Measurements from ENCODE around the gene SHISA4. TPM values are rescaled to one million over a fixed set of nuclear protein-coding genes. Genes with fewer than 3 reads are reported as not detected.

The SHISA4 gene
- total RNA-seq, 1 donor from 2014 or later: 10.1 TPM

GRCh38 chr1:201845331-201846083, 43.2 kb upstream of the SHISA4 start:
- H2AFZ ChIP-seq (ENCODE audit: low read depth, low read length): no peak overlapping the region
- H3K36me3 ChIP-seq (ENCODE audit: insufficient read depth, low read length): peaks cover 6% of the 10 kb centered on the region
- Mint-ChIP-seq H3K4me3 (ENCODE audit: unreplicated experiment) (no peak overlapping the region), H3K4me1 (ENCODE audit: low read depth, unreplicated experiment) (peaks cover 20% of the 10 kb centered on the region), H3K27me3 (ENCODE audit: low read depth, unreplicated experiment) (no peaks in the 10 kb centered on the region), H3K27ac (ENCODE audit: unreplicated experiment) (peak overlapping the region; percentile 27), H3K9me3 (ENCODE audit: unreplicated experiment) (no peaks in the 10 kb centered on the region), H3K36me3 (ENCODE audit: low read depth, unreplicated experiment) (no peaks in the 10 kb centered on the region)
- peak overlapping the region; percentile 8 for H3K4me2 ChIP-seq (ENCODE audit: low read length)
- no peaks in the 10 kb centered on the region for H3K27me3 ChIP-seq (ENCODE audit: insufficient read depth, low read length)
- no peak overlapping the region for H3K9ac ChIP-seq (ENCODE audit: low read length)
- H3K4me1 ChIP-seq (ENCODE audit: insufficient read depth, low read length): peaks cover 33% of the 10 kb centered on the region
- no peak overlapping the region for H3K4me3 ChIP-seq (ENCODE audit: insufficient read depth, low read depth, low read length)
- peaks cover 82% of the 10 kb centered on the region for H3K79me2 ChIP-seq (ENCODE audit: insufficient read depth, low read length)
- peak; percentile 62 for DNase-seq (ENCODE audit: low read depth)
- H3K9me3 ChIP-seq (ENCODE audit: insufficient read depth, low read depth, low read length): no peaks in the 10 kb centered on the region
- H4K20me1 ChIP-seq (ENCODE audit: insufficient read depth, low read length): peaks cover 33% of the 10 kb centered on the region
- FAIRE-seq: no peak
- TF ChIP-seq EZH2 (IDR thresholded peaks at IDR 0.05; ENCODE audit: insufficient read depth, low read length) (no peak), CTCF (IDR thresholded peaks at IDR 0.05; ENCODE audit: insufficient read depth, low read depth, low read length) (no peak)
- H3K27ac ChIP-seq (ENCODE audit: low read depth, low read length): peak overlapping the region; percentile 63

GRCh38 chr1:201847150-201847549, 41.5 kb upstream of the SHISA4 start:
- DNase-seq (ENCODE audit: low read depth): no peak
- Histone ChIP-seq H3K4me3 (ENCODE audit: insufficient read depth, low read depth, low read length) (no peak overlapping the region), H3K79me2 (ENCODE audit: insufficient read depth, low read length) (peaks cover 74% of the 10 kb centered on the region), H3K9me3 (ENCODE audit: insufficient read depth, low read depth, low read length) (no peaks in the 10 kb centered on the region), H3K4me1 (ENCODE audit: insufficient read depth, low read length) (peaks cover 37% of the 10 kb centered on the region), H3K27ac (ENCODE audit: low read depth, low read length) (no peak overlapping the region), H3K9ac (ENCODE audit: low read length) (no peak overlapping the region), H3K36me3 (ENCODE audit: insufficient read depth, low read length) (peaks cover 17% of the 10 kb centered on the region), H4K20me1 (ENCODE audit: insufficient read depth, low read length) (peaks cover 21% of the 10 kb centered on the region), H3K4me2 (ENCODE audit: low read length) (no peak overlapping the region), H2AFZ (ENCODE audit: low read depth, low read length) (no peak overlapping the region), H3K27me3 (ENCODE audit: insufficient read depth, low read length) (no peaks in the 10 kb centered on the region)
- H3K27ac Mint-ChIP-seq (ENCODE audit: unreplicated experiment): no peak overlapping the region
- H3K27me3 Mint-ChIP-seq (ENCODE audit: low read depth, unreplicated experiment): no peaks in the 10 kb centered on the region
- FAIRE-seq: no peak
- no peaks in the 10 kb centered on the region for H3K36me3 Mint-ChIP-seq (ENCODE audit: low read depth, unreplicated experiment)
- TF ChIP-seq CTCF (IDR thresholded peaks at IDR 0.05; ENCODE audit: insufficient read depth, low read depth, low read length): no peak
- no peak for TF ChIP-seq EZH2 (IDR thresholded peaks at IDR 0.05; ENCODE audit: insufficient read depth, low read length)
- no peaks in the 10 kb centered on the region for H3K9me3 Mint-ChIP-seq (ENCODE audit: unreplicated experiment)
- H3K4me1 Mint-ChIP-seq (ENCODE audit: low read depth, unreplicated experiment): peaks cover 30% of the 10 kb centered on the region
- H3K4me3 Mint-ChIP-seq (ENCODE audit: unreplicated experiment): no peak overlapping the region

DNA sequence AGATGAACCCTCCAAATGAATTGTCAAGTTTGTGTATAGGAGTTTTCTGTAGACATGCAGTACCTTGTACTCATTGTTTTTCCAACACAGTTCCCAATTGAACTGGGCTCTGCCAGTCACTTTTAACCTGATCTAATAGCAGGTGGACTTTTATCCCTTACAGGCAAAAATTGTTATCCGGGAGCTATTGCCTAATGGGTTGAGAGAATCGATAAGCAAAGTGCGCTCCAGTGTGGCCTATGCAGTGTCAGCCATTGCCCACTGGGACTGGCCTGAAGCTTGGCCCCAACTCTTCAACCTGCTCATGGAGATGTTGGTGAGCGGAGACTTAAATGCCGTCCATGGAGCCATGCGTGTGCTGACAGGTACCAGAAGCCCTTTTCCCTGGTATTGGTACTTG, 40.5 kb upstream of the SHISA4 start:
- Mint-ChIP-seq H3K27me3 (ENCODE audit: low read depth, unreplicated experiment) (no peaks in the 10 kb centered on the region), H3K36me3 (ENCODE audit: low read depth, unreplicated experiment) (peaks cover 3% of the 10 kb centered on the region), H3K4me1 (ENCODE audit: low read depth, unreplicated experiment) (peaks cover 34% of the 10 kb centered on the region), H3K4me3 (ENCODE audit: unreplicated experiment) (no peak overlapping the region), H3K9me3 (ENCODE audit: unreplicated experiment) (no peaks in the 10 kb centered on the region), H3K27ac (ENCODE audit: unreplicated experiment) (no peak overlapping the region)
- no peaks in the 10 kb centered on the region for H3K27me3 ChIP-seq (ENCODE audit: insufficient read depth, low read length)
- H3K27ac ChIP-seq (ENCODE audit: low read depth, low read length): no peak overlapping the region
- no peaks in the 10 kb centered on the region for H3K9me3 ChIP-seq (ENCODE audit: insufficient read depth, low read depth, low read length)
- no peak overlapping the region for H3K4me2 ChIP-seq (ENCODE audit: low read length)
- TF ChIP-seq EZH2 (IDR thresholded peaks at IDR 0.05; ENCODE audit: insufficient read depth, low read length) (no peak), CTCF (IDR thresholded peaks at IDR 0.05; ENCODE audit: insufficient read depth, low read depth, low read length) (no peak)
- peaks cover 71% of the 10 kb centered on the region for H3K79me2 ChIP-seq (ENCODE audit: insufficient read depth, low read length)
- peaks cover 10% of the 10 kb centered on the region for H4K20me1 ChIP-seq (ENCODE audit: insufficient read depth, low read length)
- no peak overlapping the region for H2AFZ ChIP-seq (ENCODE audit: low read depth, low read length)
- DNase-seq (ENCODE audit: low read depth) (no peak), FAIRE-seq (no peak)
- H3K36me3 ChIP-seq (ENCODE audit: insufficient read depth, low read length): peaks cover 28% of the 10 kb centered on the region
- no peak overlapping the region for H3K4me3 ChIP-seq (ENCODE audit: insufficient read depth, low read depth, low read length)
- H3K4me1 ChIP-seq (ENCODE audit: insufficient read depth, low read length): peaks cover 37% of the 10 kb centered on the region
- H3K9ac ChIP-seq (ENCODE audit: low read length): no peak overlapping the region
